GM19372 (cell line): ENCODE data around the gene C11orf21.
"Not testable (repeated sequence)": the region's sequence is repeated elsewhere in the genome, so short reads cannot be mapped to it uniquely, and the experiment has no call there.

Source experiments
- ATAC-seq: cut with Tn5 transposase; IDR thresholded peaks from one replicate; pipeline ENCODE4 v1.9.1; 2021; ENCODE audit warnings: mild to moderate bottlenecking, low read depth, moderate library complexity; ENCODE audit not compliant: unreplicated experiment

C11orf21 gene

GRCh38 chr11:2298795-2299761 lies 2.6 kb downstream of the C11orf21 start:
- ATAC-seq = no peak

GRCh38 chr11:2298131-2298794 lies 3.5 kb downstream of the C11orf21 start:
- ATAC-seq = no peak

- ATAC-seq = no peak
Observed at GRCh38 chr11:2297623-2298030, 4.1 kb downstream of the C11orf21 start.

GRCh38 chr11:2296913-2297622 lies 4.7 kb downstream of the C11orf21 start:
- ATAC-seq = no peak

GRCh38 chr11:2295971-2296912 lies 5.5 kb downstream of the C11orf21 start:
- no peak for ATAC-seq

GRCh38 chr11:2294926-2295290 lies 6.8 kb downstream of the C11orf21 start:
- no peak for ATAC-seq

GRCh38 chr11:2293984-2294925 lies 7.5 kb downstream of the C11orf21 start:
- no peak for ATAC-seq

GRCh38 chr11:2293531-2293971 lies 8.2 kb downstream of the C11orf21 start:
- no peak for ATAC-seq

- ATAC-seq = no peak
Observed at GRCh38 chr11:2290351-2290841, 11.3 kb downstream of the C11orf21 start.

GRCh38 chr11:2289859-2290258 lies 11.9 kb downstream of the C11orf21 start:
- no peak for ATAC-seq

- no peak for ATAC-seq
Observed at GRCh38 chr11:2289350-2289749, 12.4 kb downstream of the C11orf21 start.

- ATAC-seq = no peak
Observed at GRCh38 chr11:2287091-2287490, 14.6 kb downstream of the C11orf21 start.

GRCh38 chr11:2286350-2286749 lies 15.4 kb downstream of the C11orf21 start:
- ATAC-seq = not testable (repeated sequence)

GRCh38 chr11:2280208-2280607 lies 21.5 kb downstream of the C11orf21 start:
- ATAC-seq = no peak

- no peak for ATAC-seq
Observed at GRCh38 chr11:2277933-2278523, 23.7 kb downstream of the C11orf21 start.

GRCh38 chr11:2277008-2277346 lies 24.7 kb downstream of the C11orf21 start:
- ATAC-seq = no peak

- no peak for ATAC-seq
Observed at GRCh38 chr11:2276280-2277007, 25.3 kb downstream of the C11orf21 start.
